ENCODE data around the gene PLEKHA4. TPM values are rescaled to one million over a fixed set of nuclear protein-coding genes. Genes with fewer than 3 reads are reported as not detected.

Gene PLEKHA4
- total RNA-seq, 1 donor from 2014 or later, result 237 TPM

- intact Hi-C loops (cut with DNase I), result no loop called here
- Histone ChIP-seq H3K9me3 (no peaks in the 10 kb centered on the region), H3K4me3 (no peak overlapping the region), H3K27ac (no peak overlapping the region), H3K36me3 (no peaks in the 10 kb centered on the region), H3K27me3 (no peaks in the 10 kb centered on the region), H3K4me1 (peaks cover 0 to 3% of the 10 kb centered on the region in 2 donors)
- no peak for TF ChIP-seq CTCF (IDR thresholded peaks at IDR 0.05)
- DNase-seq (ENCODE audit: low spot score in 2 of 2), result no peak
These were observed 46.8 kb downstream of the PLEKHA4 start for GRCh38 chr19:48821633-48822032.

GRCh38 chr19:48819366-48819816, 49.0 kb downstream of the PLEKHA4 start:
- intact Hi-C loops (cut with DNase I), result no loop called here
- TF ChIP-seq CTCF (IDR thresholded peaks at IDR 0.05), result no peak

DNA sequence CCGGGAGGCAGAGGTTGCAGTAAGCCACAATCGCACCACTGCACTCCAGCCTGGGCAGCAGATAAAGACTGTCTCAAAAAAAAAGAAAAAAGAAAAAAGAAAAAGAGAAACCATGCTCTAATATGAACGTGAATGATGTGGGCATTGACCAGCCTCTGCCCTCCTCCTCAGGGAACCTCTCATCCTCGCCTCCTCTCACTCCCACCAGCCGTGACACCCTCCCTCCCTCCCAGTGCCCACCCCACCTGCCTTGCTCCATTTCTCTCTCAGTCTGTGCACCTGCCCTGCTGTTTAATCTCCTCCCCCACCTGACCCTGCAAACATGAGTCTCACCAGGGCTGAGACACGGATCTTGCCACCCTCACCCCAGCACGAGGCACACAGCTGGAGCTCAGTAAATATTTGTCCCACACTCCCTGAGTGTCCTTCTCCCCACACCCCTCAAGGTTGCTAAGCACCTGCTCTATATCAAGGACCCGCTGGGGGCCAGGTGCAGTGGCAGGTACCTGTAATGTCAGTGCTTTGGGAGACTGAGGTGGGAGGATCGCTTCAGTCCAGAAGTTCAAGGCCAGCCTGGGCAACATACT, 50.1 kb downstream of the PLEKHA4 start:
- no peak for DNase-seq (ENCODE audit: low spot score in 2 of 2)
- Histone ChIP-seq H3K27me3 (no peaks in the 10 kb centered on the region), H3K36me3 (no peaks in the 10 kb centered on the region), H3K4me3 (no peak overlapping the region), H3K4me1 (peaks cover 0 to 3% of the 10 kb centered on the region in 2 donors), H3K27ac (peak overlapping the region; percentile 43 to 81), H3K9me3 (no peaks in the 10 kb centered on the region)
- intact Hi-C loops (cut with DNase I), result no loop called here
- TF ChIP-seq CTCF (IDR thresholded peaks at IDR 0.05), result no peak

More at GRCh38 chr19:48819366-48819816, 49.0 kb downstream of the PLEKHA4 start:
- Histone ChIP-seq H3K9me3 (no peaks in the 10 kb centered on the region), H3K27ac (peak overlapping the region; percentile 43 to 81), H3K36me3 (no peaks in the 10 kb centered on the region), H3K4me3 (no peak overlapping the region), H3K4me1 (peaks cover 0 to 3% of the 10 kb centered on the region in 2 donors), H3K27me3 (no peaks in the 10 kb centered on the region)
- DNase-seq (ENCODE audit: low spot score in 2 of 2), result peak; percentile 64 to 95

GRCh38 chr19:48817585-48818124, 50.8 kb downstream of the PLEKHA4 start:
- H3K36me3 ChIP-seq, result no peaks in the 10 kb centered on the region
- intact Hi-C loops (cut with DNase I), result no loop called here
- H3K27me3 ChIP-seq, result no peaks in the 10 kb centered on the region
- DNase-seq (ENCODE audit: low spot score in 2 of 2), result no peak
- H3K4me1 ChIP-seq, result peaks cover 0 to 6% of the 10 kb centered on the region in 2 donors
- peak overlapping the region in 1 of 2 donors; percentile 15 for H3K27ac ChIP-seq
- no peak for TF ChIP-seq CTCF (IDR thresholded peaks at IDR 0.05)
- H3K9me3 ChIP-seq, result no peaks in the 10 kb centered on the region
- H3K4me3 ChIP-seq, result no peak overlapping the region

DNA sequence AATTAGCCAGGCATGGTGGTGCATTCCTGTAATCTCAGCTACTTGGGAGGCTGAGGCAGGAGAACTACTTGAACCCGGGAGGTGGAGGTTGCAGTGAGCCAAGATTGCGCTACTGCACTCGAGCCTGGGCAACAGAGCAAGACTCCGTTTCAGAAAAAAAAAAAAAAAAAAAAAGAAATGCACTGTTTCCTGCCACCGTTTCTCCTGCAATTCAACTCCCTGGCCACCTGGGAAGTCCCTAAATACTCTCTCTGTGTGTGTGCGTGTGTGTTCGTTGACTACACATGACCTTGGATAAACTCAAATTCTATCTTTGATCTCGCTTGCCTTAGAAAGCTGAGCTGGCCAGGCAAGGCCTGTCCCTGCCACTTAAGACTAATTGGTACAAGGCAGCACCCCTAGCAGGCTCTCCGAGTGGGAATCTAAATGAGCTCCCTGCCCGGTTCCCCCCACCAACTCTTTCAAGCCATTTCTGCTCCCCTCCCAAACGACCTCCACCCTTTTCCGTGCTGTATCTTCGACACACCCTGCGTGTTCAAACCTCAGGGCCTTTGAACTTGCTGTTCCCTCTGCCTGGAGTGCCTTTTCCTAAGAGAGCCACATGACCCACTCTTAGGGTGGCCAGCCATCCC, 52.4 kb downstream of the PLEKHA4 start:
- intact Hi-C loops (cut with DNase I), result no loop called here
- H3K36me3 ChIP-seq, result no peaks in the 10 kb centered on the region
- peaks cover 0 to 10% of the 10 kb centered on the region in 2 donors for H3K4me1 ChIP-seq
- H3K4me3 ChIP-seq, result no peak overlapping the region
- TF ChIP-seq CTCF (IDR thresholded peaks at IDR 0.05), result no peak
- H3K9me3 ChIP-seq, result no peaks in the 10 kb centered on the region
- no peak for DNase-seq (ENCODE audit: low spot score in 2 of 2)
- H3K27me3 ChIP-seq, result no peaks in the 10 kb centered on the region
- peak overlapping the region in 1 of 2 donors; percentile 42 for H3K27ac ChIP-seq

Data from ascending aorta (tissue), 2 donors.